HepG2 (cell line): ENCODE results near the gene BTBD19. TPM values are rescaled to one million over a fixed set of nuclear protein-coding genes. Genes with fewer than 3 reads are reported as not detected.

Source experiments
- DNMT3B ChIP-seq: conservative IDR thresholded peaks from 2 replicates; pipeline ENCODE4 v1.6.1; 2016; ENCODE audit warnings: missing biosample characterization, control low read depth
- DPF2 ChIP-seq: sonication (generic); formaldehyde crosslinking; IDR thresholded peaks from 2 replicates; pipeline ENCODE4 v1.4.0; 2020; ENCODE audit warnings: mild to moderate bottlenecking, low read depth, missing genetic modification reagents, borderline replicate concordance
- ELF1 ChIP-seq: sonication (generic); formaldehyde crosslinking; IDR thresholded peaks from 2 replicates; pipeline ENCODE4 v1.4.0; 2020; ENCODE audit warnings: missing genetic modification reagents
- HNF4G ChIP-seq, 2 experiments: sonication (generic) in 1 of 2; formaldehyde crosslinking in 1 of 2; IDR thresholded peaks; 2 replicates each; pipeline versions ENCODE4 v1.4.0 to v1.6.1; 2011 to 2020; ENCODE audit warnings: borderline replicate concordance in 2 of 2, low read depth in 2 of 2, mild to moderate bottlenecking in 2 of 2, low read length in 1 of 2, missing genetic modification reagents in 1 of 2, moderate library complexity in 1 of 2
- IKZF1 ChIP-seq: fragments of 450-650 bp; IDR thresholded peaks from 2 replicates; pipeline ENCODE4 v1.7.1; 2016
- ISL2 ChIP-seq: sonication (generic); formaldehyde crosslinking; IDR thresholded peaks from 2 replicates; pipeline ENCODE4 v1.5.0; 2020; ENCODE audit warnings: missing genetic modification reagents
- NR2C2 ChIP-seq: sonication (generic); formaldehyde crosslinking; IDR thresholded peaks from 2 replicates; pipeline ENCODE4 v1.4.0; 2020; ENCODE audit warnings: missing genetic modification reagents, mild to moderate bottlenecking, moderate library complexity, borderline replicate concordance
- RNF2 ChIP-seq: fragments of 450-650 bp; conservative IDR thresholded peaks from 2 replicates; pipeline ENCODE4 v1.6.1; 2016; ENCODE audit warnings: low read depth
- TBP ChIP-seq: sonication (generic); formaldehyde crosslinking; IDR thresholded peaks from 2 replicates; pipeline ENCODE4 v1.5.0; 2020; ENCODE audit warnings: missing genetic modification reagents
- TBX2 ChIP-seq: sonication (generic); formaldehyde crosslinking; IDR thresholded peaks from 2 replicates; pipeline ENCODE4 v1.5.0; 2020; ENCODE audit warnings: missing genetic modification reagents, mild to moderate bottlenecking, borderline replicate concordance
- TMF1 ChIP-seq: sonication (generic); formaldehyde crosslinking; IDR thresholded peaks from 2 replicates; pipeline ENCODE4 v1.8.1; 2022; ENCODE audit warnings: low read depth, missing genetic modification reagents
- ZBTB25 ChIP-seq: IDR thresholded peaks from 2 replicates; pipeline ENCODE4 v1.6.1; 2018; ENCODE audit warnings: missing genetic modification reagents
- ZFY ChIP-seq: sonication (generic); formaldehyde crosslinking; IDR thresholded peaks from 2 replicates; pipeline ENCODE4 v1.4.0; 2020; ENCODE audit warnings: missing genetic modification reagents
- ZNF24 ChIP-seq: fragments of 450-650 bp; IDR thresholded peaks from 2 replicates; pipeline ENCODE4 v1.6.1; 2017; ENCODE audit warnings: antibody characterized with exemption, mild to moderate bottlenecking
- ZNF256 ChIP-seq: sonication (generic); formaldehyde crosslinking; conservative IDR thresholded peaks from 2 replicates; pipeline ENCODE4 v1.4.0; 2020; ENCODE audit warnings: missing genetic modification reagents
- ZNF276 ChIP-seq: sonication (generic); formaldehyde crosslinking; IDR thresholded peaks from 2 replicates; pipeline ENCODE4 v1.4.0; 2020; ENCODE audit warnings: mild to moderate bottlenecking, low read depth, missing genetic modification reagents
- ZNF503 ChIP-seq: sonication (generic); formaldehyde crosslinking; IDR thresholded peaks from 2 replicates; pipeline ENCODE4 v1.4.0; 2020; ENCODE audit warnings: missing genetic modification reagents
- ZNF580 ChIP-seq: IDR thresholded peaks from 2 replicates; pipeline ENCODE4 v1.6.1; 2016; ENCODE audit warnings: low read depth, borderline replicate concordance
- polyA plus RNA-seq, 8 experiments: library from polyadenylated mRNA; depleted of rRNA in 3 of 8; stranded (reverse) in 7 of 8; unstranded in 1 of 8; fragments of >200 nt; fragmentation: Illumina TruSeq in 4 of 8; extraction: Trizol in 4 of 8; gene quantifications; 2 replicates each; pipeline versions ENCODE4 v1.2.1 to v1.2.3, GENCODE V29; 2011 to 2016; ENCODE audit warnings: low read depth in 4 of 8, missing spikeins in 1 of 8, mixed read lengths in 1 of 8; ENCODE audit not compliant: insufficient read depth in 1 of 8
- total RNA-seq, 5 experiments: library from RNA; depleted of rRNA; stranded (reverse); fragments of >200 nt; fragmentation: Illumina TruSeq; extraction: Trizol; gene quantifications; 2 replicates each; pipeline ENCODE4 v1.2.3, GENCODE V29; 2016; ENCODE audit warnings: low read depth in 1 of 5
- TF ChIP-seq, protein P1 (sequence below): IDR thresholded peaks from 2 replicates; pipeline ENCODE4 v1.6.1; 2016; ENCODE audit warnings: missing compliant biosample characterization, missing genetic modification reagents, borderline replicate concordance
- TF ChIP-seq, protein P2 (sequence below): sonication (generic); formaldehyde crosslinking; IDR thresholded peaks from 2 replicates; pipeline ENCODE4 v1.5.0; 2020; ENCODE audit warnings: mild to moderate bottlenecking, missing genetic modification reagents

Gene BTBD19
- total and polyA plus RNA-seq, 2 of the 13 experiments (the other 11 are each of a cell fraction or from before 2014, with no cell fraction given), result 2.7 to 6.7 TPM

- TF ChIP-seq ZNF580 (CRISPR knock-in tag), result 0 out of 2 replicates have a peak, but pooled peaks have one; percentile 39
- peak; percentile 64; the same call in 1 of the 2 replicates for TF ChIP-seq TBP (CRISPR knock-in tag)
- peak; percentile 85 for TF ChIP-seq TBX2 (CRISPR knock-in tag)
- peak; percentile 80 for TF ChIP-seq ZNF276 (CRISPR knock-in tag)
- peak; percentile 75; the same call in 1 of the 2 replicates for TF ChIP-seq ISL2 (CRISPR knock-in tag)
- TF ChIP-seq DPF2, result no peak
- 0 out of 2 replicates have a peak, but pooled peaks have one; percentile 38 for TF ChIP-seq RNF2
- peak; percentile 44; the same call in 1 of the 2 replicates for TF ChIP-seq TMF1
- TF ChIP-seq DNMT3B (CRISPR knock-in tag), result peak; percentile 92; the same call in 1 of the 2 replicates
- peak; percentile 76 for TF ChIP-seq NR2C2 (CRISPR knock-in tag)
- TF ChIP-seq, protein P1, sequence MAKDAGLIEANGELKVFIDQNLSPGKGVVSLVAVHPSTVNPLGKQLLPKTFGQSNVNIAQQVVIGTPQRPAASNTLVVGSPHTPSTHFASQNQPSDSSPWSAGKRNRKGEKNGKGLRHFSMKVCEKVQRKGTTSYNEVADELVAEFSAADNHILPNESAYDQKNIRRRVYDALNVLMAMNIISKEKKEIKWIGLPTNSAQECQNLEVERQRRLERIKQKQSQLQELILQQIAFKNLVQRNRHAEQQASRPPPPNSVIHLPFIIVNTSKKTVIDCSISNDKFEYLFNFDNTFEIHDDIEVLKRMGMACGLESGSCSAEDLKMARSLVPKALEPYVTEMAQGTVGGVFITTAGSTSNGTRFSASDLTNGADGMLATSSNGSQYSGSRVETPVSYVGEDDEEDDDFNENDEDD (CRISPR knock-in tag), result peak; percentile 49; the same call in 1 of the 2 replicates
- TF ChIP-seq, protein P2, sequence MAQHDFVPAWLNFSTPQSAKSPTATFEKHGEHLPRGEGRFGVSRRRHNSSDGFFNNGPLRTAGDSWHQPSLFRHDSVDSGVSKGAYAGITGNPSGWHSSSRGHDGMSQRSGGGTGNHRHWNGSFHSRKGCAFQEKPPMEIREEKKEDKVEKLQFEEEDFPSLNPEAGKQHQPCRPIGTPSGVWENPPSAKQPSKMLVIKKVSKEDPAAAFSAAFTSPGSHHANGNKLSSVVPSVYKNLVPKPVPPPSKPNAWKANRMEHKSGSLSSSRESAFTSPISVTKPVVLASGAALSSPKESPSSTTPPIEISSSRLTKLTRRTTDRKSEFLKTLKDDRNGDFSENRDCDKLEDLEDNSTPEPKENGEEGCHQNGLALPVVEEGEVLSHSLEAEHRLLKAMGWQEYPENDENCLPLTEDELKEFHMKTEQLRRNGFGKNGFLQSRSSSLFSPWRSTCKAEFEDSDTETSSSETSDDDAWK (CRISPR knock-in tag), result no peak
- peak; percentile 73 for TF ChIP-seq ZBTB25
- TF ChIP-seq ZNF24, result no peak
- TF ChIP-seq ZFY (CRISPR knock-in tag), result peak; percentile 97
- TF ChIP-seq HNF4G (IDR thresholded peaks at IDR 0.05; ENCODE audit: borderline replicate concordance, low read depth, low read length), result no peak
- no peak for TF ChIP-seq HNF4G (CRISPR knock-in tag; IDR thresholded peaks at IDR 0.05; ENCODE audit: borderline replicate concordance, low read depth)
- TF ChIP-seq ZNF256 (CRISPR knock-in tag), result peak; percentile 96
- TF ChIP-seq IKZF1, result no peak
- peak; percentile 81 for TF ChIP-seq ZNF503 (CRISPR knock-in tag)
- peak; percentile 66 for TF ChIP-seq ELF1 (CRISPR knock-in tag)
Observed at GRCh38 chr1:44775078-44775929, 33.0 kb upstream of the BTBD19 start, which contains the start of gene RPS8 (continued).
